CD14-positive monocyte (primary cell): ENCODE measurements around the gene SPNS1. TPM values are rescaled to one million over a fixed set of nuclear protein-coding genes. Genes with fewer than 3 reads are reported as not detected.
"Not testable (repeated sequence)": the region's sequence is repeated elsewhere in the genome, so short reads cannot be mapped to it uniquely, and the experiment has no call there.

Experiments used
- DNase-seq, 3 donors: peaks; one replicate each; pipeline ENCODE4 v3.0.0-alpha.2; 2011 to 2022
- H2AFZ ChIP-seq: 2 replicates; pipeline ENCODE4 v1.6.0; 2012; ENCODE audit warnings: mild to moderate bottlenecking, low read depth, low read length, inconsistent platforms; ENCODE audit not compliant: insufficient read depth, poor library complexity, severe bottlenecking
- H3K27ac ChIP-seq, 2 donors: 1 replicate in 1 of 2; 2 replicates in 1 of 2; pipeline ENCODE4 v1.5.1; 2012 to 2013; ENCODE audit warnings: low read length in 2 of 2, control low read depth in 1 of 2, inconsistent platforms in 1 of 2, low read depth in 1 of 2, mild to moderate bottlenecking in 1 of 2
- H3K27me3 ChIP-seq, 2 donors: one replicate each; pipeline versions ENCODE4 v1.6.0 to v1.6.1; 2011 to 2013; ENCODE audit warnings: low read length in 2 of 2; ENCODE audit not compliant: control insufficient read depth in 2 of 2, insufficient read depth in 2 of 2
- H3K36me3 ChIP-seq, 2 donors: replicated peaks in 1 of 2; 1 replicate in 1 of 2; 2 replicates in 1 of 2; pipeline versions ENCODE4 v1.5.1 to v1.6.1; 2012 to 2013; ENCODE audit warnings: low read length in 2 of 2, control low read depth in 1 of 2, inconsistent platforms in 1 of 2, mild to moderate bottlenecking in 1 of 2; ENCODE audit not compliant: insufficient read depth in 2 of 2, control insufficient read depth in 1 of 2
- H3K4me1 ChIP-seq, 2 donors: 1 replicate in 1 of 2; 2 replicates in 1 of 2; pipeline versions ENCODE4 v1.5.1 to v1.6.1; 2012 to 2013; ENCODE audit warnings: low read length in 2 of 2, control low read depth in 1 of 2, inconsistent platforms in 1 of 2, mild to moderate bottlenecking in 1 of 2, moderate library complexity in 1 of 2; ENCODE audit not compliant: insufficient read depth in 2 of 2, control insufficient read depth in 1 of 2
- H3K4me2 ChIP-seq: replicated peaks from 2 replicates; pipeline ENCODE3; 2012; ENCODE audit warnings: low read length, moderate library complexity, mild to moderate bottlenecking; ENCODE audit not compliant: poor library complexity, severe bottlenecking; ENCODE audit errors: extremely low read depth
- H3K4me3 ChIP-seq, 3 experiments: fragments of 200-600 bp in 1 of 3; sonication (generic) in 1 of 3; replicated peaks in 1 of 3; 1 replicate in 2 of 3; 2 replicates in 1 of 3; pipeline ENCODE4 v1.5.1; 2011 to 2013; ENCODE audit warnings: low read length in 3 of 3, mild to moderate bottlenecking in 3 of 3, control low read depth in 2 of 3, low read depth in 2 of 3, inconsistent platforms in 1 of 3, moderate library complexity in 1 of 3
- H3K79me2 ChIP-seq: 2 replicates; pipeline ENCODE4 v1.6.0; 2012; ENCODE audit warnings: mild to moderate bottlenecking, control low read depth, inconsistent platforms, low read length, moderate library complexity; ENCODE audit not compliant: insufficient read depth
- H3K9ac ChIP-seq: 2 replicates; pipeline ENCODE4 v1.6.0; 2017; ENCODE audit warnings: low read length, mild to moderate bottlenecking; ENCODE audit not compliant: insufficient read depth, poor library complexity, severe bottlenecking
- H3K9me3 ChIP-seq, 2 donors: replicated peaks in 1 of 2; 1 replicate in 1 of 2; 2 replicates in 1 of 2; pipeline versions ENCODE4 v1.5.1 to v1.6.1; 2012 to 2013; ENCODE audit warnings: low read length in 2 of 2, control low read depth in 1 of 2; ENCODE audit not compliant: control insufficient read depth in 1 of 2, insufficient read depth in 1 of 2
- H4K20me1 ChIP-seq: 2 replicates; pipeline ENCODE4 v1.6.0; 2012; ENCODE audit warnings: mild to moderate bottlenecking, low read length, control low read depth, moderate library complexity; ENCODE audit not compliant: insufficient read depth
- H3K27ac Mint-ChIP-seq, 7 donors: one replicate each; pipeline ENCODE4 v1.8.0; 2020; ENCODE audit warnings: mild to moderate bottlenecking in 7 of 7, mixed read lengths in 7 of 7, moderate library complexity in 6 of 7, inconsistent platforms in 2 of 7
- H3K27me3 Mint-ChIP-seq, 3 donors: one replicate each; pipeline ENCODE4 v1.8.0; 2021 to 2022; ENCODE audit warnings: low read depth in 3 of 3, mild to moderate bottlenecking in 3 of 3, mixed read lengths in 3 of 3, moderate library complexity in 3 of 3, inconsistent platforms in 1 of 3
- H3K36me3 Mint-ChIP-seq, 2 donors: one replicate each; pipeline ENCODE4 v1.8.0; 2020; ENCODE audit warnings: mixed read lengths in 2 of 2, inconsistent platforms in 1 of 2, mild to moderate bottlenecking in 1 of 2
- H3K4me1 Mint-ChIP-seq: one replicate; pipeline ENCODE4 v1.8.0; 2020; ENCODE audit warnings: mild to moderate bottlenecking, mixed read lengths
- H3K4me3 Mint-ChIP-seq, 2 donors: one replicate each; pipeline ENCODE4 v1.8.0; 2020; ENCODE audit warnings: mild to moderate bottlenecking in 2 of 2, mixed read lengths in 2 of 2, moderate library complexity in 1 of 2
- H3K9me3 Mint-ChIP-seq, 7 donors: one replicate each; pipeline ENCODE4 v1.8.0; 2020 to 2022; ENCODE audit warnings: mixed read lengths in 7 of 7, mild to moderate bottlenecking in 6 of 7, moderate library complexity in 6 of 7, inconsistent platforms in 2 of 7
- WGBS: methylation state at CpG from one replicate; pipeline ENCODE4 v1.1.5; 2013; ENCODE audit warnings: missing lambda C conversion rate; ENCODE audit not compliant: insufficient coverage; 5-methylcytosine and 5-hydroxymethylcytosine counted together
- intact Hi-C, 2 donors: fragments of 100-400 bp; cut with micrococcal nuclease; formaldehyde crosslinking; loops; one replicate each; pipeline versions ENCODE4 v1.15.0 to v1.15.1; 2023
- polyA plus RNA-seq, 3 donors: library from polyadenylated mRNA; depleted of rRNA in 1 of 3; unstranded in 2 of 3; stranded (reverse) in 1 of 3; fragments of 300-500 nt in 2 of 3; fragments of >200 nt in 1 of 3; fragmentation: Illumina TruSeq in 2 of 3; gene quantifications; 1 replicate in 2 of 3; 2 replicates in 1 of 3; pipeline ENCODE4 v1.2.3, GENCODE V29; 2012 to 2021
- TF ChIP-seq, protein P1 (sequence below): fragments of 200-600 bp; IDR thresholded peaks from one replicate; pipeline ENCODE4 v1.8.0; 2022; ENCODE audit warnings: antibody characterized with exemption, mild to moderate bottlenecking

The SPNS1 gene
- polyA plus RNA-seq, 3 donors = 93.4 to 104 (median 97.2) TPM

- intact Hi-C loops = no loop called here
- H3K4me3 Mint-ChIP-seq = peak overlapping the region in 1 of 2 donors; percentile 16
- peaks cover 0 to 5% (median 0%) of the 10 kb centered on the region in 7 donors for H3K9me3 Mint-ChIP-seq
- H3K9me3 ChIP-seq = no peaks in the 10 kb centered on the region
- DNase-seq = no peak
- peak overlapping the region in 1 of 2 donors; percentile 55 for H3K27ac ChIP-seq
- peak overlapping the region; percentile 79 for H2AFZ ChIP-seq
- H3K4me2 ChIP-seq = peak overlapping the region; percentile 72
- H3K79me2 ChIP-seq = no peaks in the 10 kb centered on the region
- no peaks in the 10 kb centered on the region for H3K27me3 ChIP-seq
- peaks cover 15 to 18% of the 10 kb centered on the region in 2 donors for H3K4me1 ChIP-seq
- H3K36me3 Mint-ChIP-seq = no peaks in the 10 kb centered on the region
- peaks cover 18% of the 10 kb centered on the region for H3K4me1 Mint-ChIP-seq
- no peaks in the 10 kb centered on the region for H4K20me1 ChIP-seq
- H3K9ac ChIP-seq = peak overlapping the region; percentile 58
- peak overlapping the region in 1 of 3 experiments; percentile 70 for H3K4me3 ChIP-seq
- H3K27ac Mint-ChIP-seq = peak overlapping the region in 3 of 7 donors; percentile 21 to 73 (median 42)
- no peaks in the 10 kb centered on the region for H3K36me3 ChIP-seq
- TF ChIP-seq, protein P1, sequence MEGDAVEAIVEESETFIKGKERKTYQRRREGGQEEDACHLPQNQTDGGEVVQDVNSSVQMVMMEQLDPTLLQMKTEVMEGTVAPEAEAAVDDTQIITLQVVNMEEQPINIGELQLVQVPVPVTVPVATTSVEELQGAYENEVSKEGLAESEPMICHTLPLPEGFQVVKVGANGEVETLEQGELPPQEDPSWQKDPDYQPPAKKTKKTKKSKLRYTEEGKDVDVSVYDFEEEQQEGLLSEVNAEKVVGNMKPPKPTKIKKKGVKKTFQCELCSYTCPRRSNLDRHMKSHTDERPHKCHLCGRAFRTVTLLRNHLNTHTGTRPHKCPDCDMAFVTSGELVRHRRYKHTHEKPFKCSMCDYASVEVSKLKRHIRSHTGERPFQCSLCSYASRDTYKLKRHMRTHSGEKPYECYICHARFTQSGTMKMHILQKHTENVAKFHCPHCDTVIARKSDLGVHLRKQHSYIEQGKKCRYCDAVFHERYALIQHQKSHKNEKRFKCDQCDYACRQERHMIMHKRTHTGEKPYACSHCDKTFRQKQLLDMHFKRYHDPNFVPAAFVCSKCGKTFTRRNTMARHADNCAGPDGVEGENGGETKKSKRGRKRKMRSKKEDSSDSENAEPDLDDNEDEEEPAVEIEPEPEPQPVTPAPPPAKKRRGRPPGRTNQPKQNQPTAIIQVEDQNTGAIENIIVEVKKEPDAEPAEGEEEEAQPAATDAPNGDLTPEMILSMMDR = no peak
- WGBS = 86% methylated on average over 7 of the region's 14 CpGs
- H3K27me3 Mint-ChIP-seq = peaks cover 0 to 5% (median 1%) of the 10 kb centered on the region in 3 donors
Measured at GRCh38 chr16:28937222-28937876, 37.2 kb upstream of the SPNS1 start.

DNA sequence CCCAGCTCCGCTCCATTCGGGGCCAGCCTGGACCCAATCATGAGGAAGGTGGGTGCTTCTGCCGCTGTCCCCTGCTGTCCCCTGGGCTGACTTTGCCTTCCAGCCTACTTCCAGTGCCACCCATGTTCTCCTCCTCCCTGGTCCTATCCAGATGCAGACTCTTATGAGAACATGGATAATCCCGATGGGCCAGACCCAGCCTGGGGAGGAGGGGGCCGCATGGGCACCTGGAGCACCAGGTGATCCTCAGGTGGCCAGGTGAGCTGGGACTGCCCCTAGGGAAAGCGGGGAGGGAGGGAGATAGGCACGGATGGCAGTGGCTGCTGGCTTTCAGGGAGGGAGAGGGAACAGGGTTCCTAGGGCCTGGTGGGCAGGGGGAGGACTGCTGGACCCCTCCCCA is 35.9 kb upstream of the SPNS1 start:
- peak overlapping the region in 1 of 7 donors; percentile 55 for H3K27ac Mint-ChIP-seq
- H3K4me1 ChIP-seq = peaks cover 15 to 18% of the 10 kb centered on the region in 2 donors
- H3K36me3 Mint-ChIP-seq = no peaks in the 10 kb centered on the region
- H3K79me2 ChIP-seq = no peaks in the 10 kb centered on the region
- H2AFZ ChIP-seq = no peak overlapping the region
- 100% methylated on average over 3 of the region's 7 CpGs for WGBS
- H3K36me3 ChIP-seq = no peaks in the 10 kb centered on the region
- DNase-seq = no peak
- peaks cover 0 to 5% (median 1%) of the 10 kb centered on the region in 3 donors for H3K27me3 Mint-ChIP-seq
- TF ChIP-seq, protein P1 = no peak
- no peak overlapping the region for H3K4me3 Mint-ChIP-seq
- H4K20me1 ChIP-seq = no peaks in the 10 kb centered on the region
- H3K27me3 ChIP-seq = no peaks in the 10 kb centered on the region
- H3K9me3 ChIP-seq = no peaks in the 10 kb centered on the region
- H3K4me2 ChIP-seq = no peak overlapping the region
- H3K4me3 ChIP-seq = no peak overlapping the region
- no peak overlapping the region for H3K27ac ChIP-seq
- intact Hi-C loops = no loop called here
- no peak overlapping the region for H3K9ac ChIP-seq
- H3K4me1 Mint-ChIP-seq = peaks cover 18% of the 10 kb centered on the region
- peaks cover 0 to 5% (median 0%) of the 10 kb centered on the region in 7 donors for H3K9me3 Mint-ChIP-seq

DNA sequence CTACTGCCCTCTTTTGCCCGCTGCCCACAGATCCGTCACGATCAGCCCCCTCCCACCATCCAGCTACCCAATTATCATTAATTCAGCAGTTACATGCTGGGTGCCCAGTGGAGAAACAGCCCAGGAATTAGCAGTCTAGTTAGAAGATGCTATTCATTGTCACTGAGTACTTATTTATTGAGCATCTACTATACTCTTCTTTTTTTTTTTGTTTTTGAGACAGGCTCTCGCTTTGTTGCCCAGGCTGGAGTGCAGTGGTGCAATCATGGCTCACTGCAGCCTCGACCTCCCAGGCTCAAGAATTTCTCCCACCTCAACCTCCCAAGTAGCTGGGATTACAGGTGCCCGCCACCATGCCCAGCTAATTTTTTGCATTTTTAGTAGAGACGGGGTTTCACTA is 34.8 kb upstream of the SPNS1 start:
- H3K36me3 Mint-ChIP-seq, H3K4me3 Mint-ChIP-seq, H4K20me1 ChIP-seq, H3K9me3 Mint-ChIP-seq, H3K9ac ChIP-seq, H3K27ac ChIP-seq, intact Hi-C loops, H3K79me2 ChIP-seq, H3K27me3 ChIP-seq, H3K4me3 ChIP-seq, H3K4me2 ChIP-seq, H3K27me3 Mint-ChIP-seq, H3K27ac Mint-ChIP-seq, H2AFZ ChIP-seq, H3K36me3 ChIP-seq, DNase-seq, H3K9me3 ChIP-seq: not testable (repeated sequence)
- H3K4me1 ChIP-seq = peaks cover 15 to 18% of the 10 kb centered on the region in 2 donors
- H3K4me1 Mint-ChIP-seq = peaks cover 18% of the 10 kb centered on the region
- WGBS = 98% methylated on average over 5 of the region's 7 CpGs
